Chondrocyte (in vitro differentiated cells): ENCODE measurements around the gene CHCHD3. TPM values are rescaled to one million over a fixed set of nuclear protein-coding genes. Genes with fewer than 3 reads are reported as not detected.

ENCODE experiments used
- DNase-seq: peaks from one replicate; pipeline ENCODE4 v3.0.0; 2021; ENCODE audit warnings: mixed read lengths, low spot score
- H3K27ac Mint-ChIP-seq: one replicate; pipeline ENCODE4 v1.8.0; 2021; ENCODE audit warnings: mild to moderate bottlenecking, moderate library complexity, mixed read lengths; ENCODE audit not compliant: unreplicated experiment
- H3K27me3 Mint-ChIP-seq: 2 replicates; pipeline ENCODE4 v1.8.0; 2021; ENCODE audit warnings: low read depth, mixed read lengths
- H3K36me3 Mint-ChIP-seq: 2 replicates; pipeline ENCODE4 v1.8.0; 2021; ENCODE audit warnings: low read depth, mixed read lengths
- H3K4me1 Mint-ChIP-seq: 2 replicates; pipeline ENCODE4 v1.8.0; 2021; ENCODE audit warnings: low read depth, mild to moderate bottlenecking, mixed read lengths
- H3K4me3 Mint-ChIP-seq: one replicate; pipeline ENCODE4 v1.8.0; 2021; ENCODE audit warnings: mild to moderate bottlenecking, moderate library complexity, mixed read lengths; ENCODE audit not compliant: unreplicated experiment
- H3K9me3 Mint-ChIP-seq: 2 replicates; pipeline ENCODE4 v1.8.0; 2021; ENCODE audit warnings: low read depth, mixed read lengths
- total RNA-seq: library from RNA; stranded (reverse); gene quantifications from 3 replicates; pipeline ENCODE4 v1.2.1, GENCODE V29; 2021
- TF ChIP-seq, protein P1 (sequence below): fragments of 200-600 bp; sonication (generic); IDR thresholded peaks from 2 replicates; pipeline ENCODE4 v1.5.0; 2021; ENCODE audit warnings: antibody characterized with exemption, mild to moderate bottlenecking, moderate library complexity

Gene CHCHD3
- total RNA-seq, 1 donor from 2014 or later, result 42.6 TPM

DNA sequence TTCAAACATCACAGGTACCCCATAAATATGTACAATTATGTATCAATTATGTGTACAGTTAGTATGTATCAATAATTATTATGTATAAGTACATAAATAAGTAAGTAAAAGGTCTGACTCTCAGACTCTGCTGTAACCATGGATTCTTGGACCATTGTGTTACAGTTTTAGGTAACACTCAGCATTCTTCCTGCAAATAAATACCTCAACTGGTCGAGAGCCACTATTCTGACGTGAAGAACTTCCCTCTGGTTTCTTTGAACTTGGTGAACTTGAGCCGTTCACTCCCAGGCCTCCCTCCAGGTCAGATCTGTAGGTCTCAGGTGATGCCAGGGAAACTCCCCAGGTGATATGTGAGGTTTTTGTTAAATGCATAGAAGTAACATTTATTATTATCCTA lies 313.8 kb downstream of the CHCHD3 start:
- no peaks in the 10 kb centered on the region for H3K36me3 Mint-ChIP-seq
- TF ChIP-seq, protein P1, sequence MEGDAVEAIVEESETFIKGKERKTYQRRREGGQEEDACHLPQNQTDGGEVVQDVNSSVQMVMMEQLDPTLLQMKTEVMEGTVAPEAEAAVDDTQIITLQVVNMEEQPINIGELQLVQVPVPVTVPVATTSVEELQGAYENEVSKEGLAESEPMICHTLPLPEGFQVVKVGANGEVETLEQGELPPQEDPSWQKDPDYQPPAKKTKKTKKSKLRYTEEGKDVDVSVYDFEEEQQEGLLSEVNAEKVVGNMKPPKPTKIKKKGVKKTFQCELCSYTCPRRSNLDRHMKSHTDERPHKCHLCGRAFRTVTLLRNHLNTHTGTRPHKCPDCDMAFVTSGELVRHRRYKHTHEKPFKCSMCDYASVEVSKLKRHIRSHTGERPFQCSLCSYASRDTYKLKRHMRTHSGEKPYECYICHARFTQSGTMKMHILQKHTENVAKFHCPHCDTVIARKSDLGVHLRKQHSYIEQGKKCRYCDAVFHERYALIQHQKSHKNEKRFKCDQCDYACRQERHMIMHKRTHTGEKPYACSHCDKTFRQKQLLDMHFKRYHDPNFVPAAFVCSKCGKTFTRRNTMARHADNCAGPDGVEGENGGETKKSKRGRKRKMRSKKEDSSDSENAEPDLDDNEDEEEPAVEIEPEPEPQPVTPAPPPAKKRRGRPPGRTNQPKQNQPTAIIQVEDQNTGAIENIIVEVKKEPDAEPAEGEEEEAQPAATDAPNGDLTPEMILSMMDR, result no peak
- peaks cover 4% of the 10 kb centered on the region for H3K27me3 Mint-ChIP-seq
- no peak overlapping the region for H3K4me3 Mint-ChIP-seq
- H3K9me3 Mint-ChIP-seq, result peaks cover 18% of the 10 kb centered on the region
- no peak for DNase-seq
- no peak overlapping the region for H3K27ac Mint-ChIP-seq
- H3K4me1 Mint-ChIP-seq, result peaks cover under 1% of the 10 kb centered on the region

DNA sequence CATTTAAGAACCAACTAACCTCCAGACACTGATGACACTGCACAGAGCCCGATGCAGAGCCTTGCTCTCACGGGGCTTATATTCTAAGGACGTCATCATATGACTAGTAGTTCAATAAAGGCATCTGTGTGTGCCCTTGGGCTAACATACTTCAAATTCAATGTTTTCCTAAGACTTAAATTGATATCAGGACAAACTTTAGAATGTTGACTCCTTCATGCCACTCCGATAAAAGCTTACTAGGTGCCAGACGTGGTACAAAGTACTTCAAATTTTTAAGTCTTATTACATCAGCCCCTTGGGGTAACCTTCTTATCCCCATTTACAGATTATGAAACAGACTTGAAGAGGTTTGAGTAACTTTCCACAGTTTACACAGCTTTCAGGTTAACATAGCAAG lies 314.5 kb downstream of the CHCHD3 start:
- H3K4me1 Mint-ChIP-seq, result no peaks in the 10 kb centered on the region
- H3K27me3 Mint-ChIP-seq, result peaks cover 4% of the 10 kb centered on the region
- H3K4me3 Mint-ChIP-seq, result no peak overlapping the region
- TF ChIP-seq, protein P1, result no peak
- H3K27ac Mint-ChIP-seq, result no peak overlapping the region
- DNase-seq, result no peak
- H3K9me3 Mint-ChIP-seq, result peaks cover 18% of the 10 kb centered on the region
- no peaks in the 10 kb centered on the region for H3K36me3 Mint-ChIP-seq

- no peak for DNase-seq
- Mint-ChIP-seq H3K4me3 (no peak overlapping the region), H3K36me3 (no peaks in the 10 kb centered on the region), H3K27me3 (peaks cover 4% of the 10 kb centered on the region), H3K9me3 (peaks cover 18% of the 10 kb centered on the region), H3K4me1 (no peaks in the 10 kb centered on the region), H3K27ac (no peak overlapping the region)
- TF ChIP-seq, protein P1, result no peak
These were observed 315.2 kb downstream of the CHCHD3 start for GRCh38 chr7:132766660-132767059.

DNA sequence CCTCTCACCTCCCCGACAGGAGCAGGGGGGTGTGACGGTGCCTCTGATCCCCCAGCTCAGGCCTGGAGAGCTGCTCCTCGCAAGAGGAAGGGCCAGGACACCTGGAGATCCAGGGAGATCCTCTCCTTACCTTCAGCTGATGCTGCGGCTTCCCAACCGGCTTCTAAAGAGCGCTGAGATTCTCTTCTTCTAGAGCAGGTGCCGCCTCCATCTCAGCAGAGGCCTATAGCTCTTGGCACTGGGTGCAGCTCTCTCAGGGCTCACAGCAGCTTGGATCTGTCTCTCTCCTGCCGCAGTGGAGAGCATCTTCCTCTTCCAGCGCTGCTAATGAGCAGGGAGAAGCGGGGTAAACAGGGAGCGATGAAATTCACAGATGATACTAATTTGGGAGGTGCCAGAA lies 316.0 kb downstream of the CHCHD3 start:
- Mint-ChIP-seq H3K27ac (no peak overlapping the region), H3K4me3 (no peak overlapping the region)
- DNase-seq, result no peak

DNA sequence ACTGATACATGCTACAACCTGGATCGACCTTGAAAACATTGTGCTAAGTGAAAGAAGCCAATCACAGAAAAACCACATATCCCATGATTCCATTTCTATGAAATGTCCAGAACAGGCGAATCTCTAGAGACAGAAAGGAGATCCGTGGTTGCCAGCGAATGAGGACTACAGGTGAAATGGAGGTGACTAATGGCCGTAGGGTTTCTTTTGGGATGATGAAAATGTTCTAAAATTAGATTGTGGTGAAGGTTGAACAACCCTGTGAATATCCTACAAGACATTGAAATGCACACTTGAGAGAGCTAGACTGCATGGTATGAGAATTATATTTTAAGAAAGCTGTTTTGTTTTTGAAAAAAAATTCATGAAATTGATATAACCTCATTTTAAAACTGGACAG lies 317.1 kb downstream of the CHCHD3 start:
- peaks cover 12% of the 10 kb centered on the region for H3K9me3 Mint-ChIP-seq
- TF ChIP-seq, protein P1, result no peak
- no peaks in the 10 kb centered on the region for H3K4me1 Mint-ChIP-seq
- DNase-seq, result no peak
- no peaks in the 10 kb centered on the region for H3K36me3 Mint-ChIP-seq
- H3K27me3 Mint-ChIP-seq, result peaks cover 4% of the 10 kb centered on the region
- H3K27ac Mint-ChIP-seq, result no peak overlapping the region
- no peak overlapping the region for H3K4me3 Mint-ChIP-seq

More for the DNA sequence above, 316.0 kb downstream of the CHCHD3 start:
- H3K9me3 Mint-ChIP-seq, result peaks cover 18% of the 10 kb centered on the region
- no peaks in the 10 kb centered on the region for H3K4me1 Mint-ChIP-seq
- TF ChIP-seq, protein P1, result no peak
- H3K36me3 Mint-ChIP-seq, result no peaks in the 10 kb centered on the region
- peaks cover 4% of the 10 kb centered on the region for H3K27me3 Mint-ChIP-seq
